ENCODE results near the gene ZNF275.
A peak's percentile ranks its signal among the peaks of the same experiment; 100 is the strongest.

The ZNF275 gene

DNA sequence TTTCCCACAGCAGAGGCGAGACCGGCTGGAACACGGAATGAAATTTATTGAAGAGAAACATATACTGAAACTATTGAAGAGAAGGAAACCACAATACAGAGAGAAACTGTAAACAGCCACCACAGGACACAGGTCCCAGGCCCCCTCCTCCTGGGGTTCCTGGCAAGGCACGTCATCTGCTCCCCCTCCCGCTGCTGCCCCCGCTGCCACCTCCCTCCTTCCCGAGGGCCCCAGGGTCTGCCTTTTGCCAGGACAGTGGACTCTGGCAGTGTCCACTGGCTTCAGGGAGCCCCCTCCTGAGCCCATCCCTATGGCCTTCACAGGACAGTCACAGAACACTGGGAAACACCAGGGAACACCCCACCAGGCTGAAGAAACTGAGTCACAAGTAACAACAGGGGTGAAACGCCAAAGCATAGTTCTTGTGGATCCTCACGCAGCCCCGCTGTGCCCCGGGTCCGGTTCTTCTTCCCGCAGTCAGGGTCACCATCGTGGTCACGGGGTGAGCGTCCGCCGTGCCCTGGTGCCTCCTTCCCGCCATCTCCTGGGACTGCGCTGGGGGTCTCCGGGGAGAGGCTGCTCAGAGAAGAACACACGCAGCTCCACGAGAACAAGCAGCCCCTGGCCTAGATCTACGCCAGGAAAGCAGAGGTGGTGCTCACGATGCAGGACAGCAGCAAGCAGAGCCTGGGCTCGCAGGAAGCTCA, 61.8 kb downstream of the ZNF275 start:
- ChIA-PET CTCF (no interaction called here), POLR2A (no interaction called here)
- TF ChIP-seq, protein P1, sequence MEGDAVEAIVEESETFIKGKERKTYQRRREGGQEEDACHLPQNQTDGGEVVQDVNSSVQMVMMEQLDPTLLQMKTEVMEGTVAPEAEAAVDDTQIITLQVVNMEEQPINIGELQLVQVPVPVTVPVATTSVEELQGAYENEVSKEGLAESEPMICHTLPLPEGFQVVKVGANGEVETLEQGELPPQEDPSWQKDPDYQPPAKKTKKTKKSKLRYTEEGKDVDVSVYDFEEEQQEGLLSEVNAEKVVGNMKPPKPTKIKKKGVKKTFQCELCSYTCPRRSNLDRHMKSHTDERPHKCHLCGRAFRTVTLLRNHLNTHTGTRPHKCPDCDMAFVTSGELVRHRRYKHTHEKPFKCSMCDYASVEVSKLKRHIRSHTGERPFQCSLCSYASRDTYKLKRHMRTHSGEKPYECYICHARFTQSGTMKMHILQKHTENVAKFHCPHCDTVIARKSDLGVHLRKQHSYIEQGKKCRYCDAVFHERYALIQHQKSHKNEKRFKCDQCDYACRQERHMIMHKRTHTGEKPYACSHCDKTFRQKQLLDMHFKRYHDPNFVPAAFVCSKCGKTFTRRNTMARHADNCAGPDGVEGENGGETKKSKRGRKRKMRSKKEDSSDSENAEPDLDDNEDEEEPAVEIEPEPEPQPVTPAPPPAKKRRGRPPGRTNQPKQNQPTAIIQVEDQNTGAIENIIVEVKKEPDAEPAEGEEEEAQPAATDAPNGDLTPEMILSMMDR (IDR thresholded peaks at IDR 0.05; ENCODE audit: control extremely low read depth, extremely low read depth, low read depth, missing control alignments), result no peak

GRCh38 chrX:153396320-153397195, 62.6 kb downstream of the ZNF275 start:
- DNase-seq (ENCODE audit: extremely low spot score), result no peak
- ChIA-PET CTCF (no interaction called here), POLR2A (no interaction called here)
- TF ChIP-seq, protein P1 (IDR thresholded peaks at IDR 0.05; ENCODE audit: control extremely low read depth, extremely low read depth, low read depth, missing control alignments), result no peak

More for the DNA sequence above, 61.8 kb downstream of the ZNF275 start:
- DNase-seq (ENCODE audit: extremely low spot score), result no peak

DNA sequence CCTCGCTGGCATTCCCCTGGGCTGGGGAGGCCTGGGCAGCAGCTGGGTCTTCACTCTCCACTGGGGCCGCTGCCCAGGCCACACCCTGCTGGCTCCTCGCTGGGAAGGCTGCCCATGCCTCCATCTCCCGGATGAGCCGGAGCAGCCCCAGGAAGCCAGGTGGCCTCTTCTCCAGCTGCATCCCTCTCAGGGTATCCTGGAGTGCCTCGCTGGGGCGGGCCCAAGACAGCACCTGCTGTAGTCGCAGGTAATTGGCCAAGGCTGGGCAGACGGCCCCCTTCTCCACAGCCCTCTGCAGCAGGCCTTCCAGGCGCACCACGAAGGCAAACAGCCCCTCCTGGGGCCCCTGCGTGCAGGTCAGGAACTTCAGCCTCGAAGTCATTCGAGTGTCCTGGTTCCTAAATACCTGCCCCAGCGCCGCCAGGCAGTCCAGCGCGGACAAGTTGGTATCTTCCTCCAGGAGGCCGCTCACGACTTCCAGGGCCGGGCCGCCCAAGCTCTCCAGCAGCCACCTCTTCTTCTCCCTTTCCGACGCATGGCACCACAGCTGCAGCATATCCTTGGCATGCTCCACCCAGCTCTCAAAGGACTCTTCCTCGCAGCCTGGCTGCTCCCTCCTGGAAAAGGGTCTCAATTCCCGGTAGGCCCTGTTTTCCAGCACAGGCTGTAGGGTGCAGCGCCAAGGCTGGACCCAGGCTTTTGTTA, 63.5 kb downstream of the ZNF275 start:
- TF ChIP-seq, protein P1 (IDR thresholded peaks at IDR 0.05; ENCODE audit: control extremely low read depth, extremely low read depth, low read depth, missing control alignments), result no peak
- ChIA-PET CTCF (interaction anchor here (1.4 kb wide), 1 partner anchor 110 kb away, joined by 3 read pairs; no protein-coding TSS in a partner anchor), POLR2A (no interaction called here)
- no peak for DNase-seq (ENCODE audit: extremely low spot score)

- TF ChIP-seq, protein P1 (IDR thresholded peaks at IDR 0.05; ENCODE audit: control extremely low read depth, extremely low read depth, low read depth, missing control alignments), result no peak
- CTCF ChIA-PET, result interaction anchor here (1.2 to 1.7 kb wide), 4 partner anchors 12 to 109 kb away, joined by 3 read pairs; no protein-coding TSS in a partner anchor
- POLR2A ChIA-PET, result no interaction called here
- DNase-seq (ENCODE audit: extremely low spot score), result no peak
These were observed 64.5 kb downstream of the ZNF275 start for GRCh38 chrX:153398275-153398960.

- ChIA-PET CTCF (interaction anchor here (1.7 kb wide), 1 partner anchor 34 kb away, joined by 3 read pairs; no protein-coding TSS in a partner anchor), POLR2A (no interaction called here)
- TF ChIP-seq, protein P1 (IDR thresholded peaks at IDR 0.05; ENCODE audit: control extremely low read depth, extremely low read depth, low read depth, missing control alignments), result peak; percentile 92
- DNase-seq (ENCODE audit: extremely low spot score), result peak; percentile 77
These were observed 66.5 kb downstream of the ZNF275 start for GRCh38 chrX:153400146-153401132.
